ENCODE measurements around the gene SEMA6B.

Gene SEMA6B

DNA sequence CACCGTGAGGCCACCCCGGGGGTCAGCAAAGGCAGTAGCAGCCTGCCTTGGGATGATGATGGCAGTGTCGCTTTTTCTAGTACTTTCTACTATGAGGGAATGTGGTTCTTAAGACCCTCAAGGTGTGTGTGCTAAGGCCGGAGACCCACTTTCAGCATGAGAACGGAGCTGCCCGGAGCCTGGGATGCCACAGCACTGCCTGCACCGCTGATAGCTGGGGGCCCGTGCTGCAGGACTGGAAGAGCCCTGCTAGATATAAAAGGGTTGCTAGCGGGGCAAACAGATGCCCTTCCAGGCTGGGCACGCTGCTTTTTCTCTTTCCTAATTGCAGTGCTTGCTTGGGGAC is 55.7 kb downstream of the SEMA6B start:
- H4K20me1 ChIP-seq (ENCODE audit: control insufficient read depth, insufficient read depth, low read depth, low read length), result no peaks in the 10 kb centered on the region
- H3K79me2 ChIP-seq (ENCODE audit: control insufficient read depth, low read length), result no peaks in the 10 kb centered on the region
- no peaks in the 10 kb centered on the region for H3K4me1 ChIP-seq (ENCODE audit: control insufficient read depth, low read length)
- H3F3A ChIP-seq (ENCODE audit: control insufficient read depth, insufficient read depth), result no peaks in the 10 kb centered on the region
- H3K27me3 ChIP-seq (ENCODE audit: control insufficient read depth, low read length), result no peaks in the 10 kb centered on the region
- no peaks in the 10 kb centered on the region for H3K9me3 ChIP-seq (ENCODE audit: control insufficient read depth, insufficient read depth, low read length)
- H3K9me2 ChIP-seq (replicated peaks; ENCODE audit: control insufficient read depth, low read length), result no peaks in the 10 kb centered on the region
- TF ChIP-seq, protein P1, sequence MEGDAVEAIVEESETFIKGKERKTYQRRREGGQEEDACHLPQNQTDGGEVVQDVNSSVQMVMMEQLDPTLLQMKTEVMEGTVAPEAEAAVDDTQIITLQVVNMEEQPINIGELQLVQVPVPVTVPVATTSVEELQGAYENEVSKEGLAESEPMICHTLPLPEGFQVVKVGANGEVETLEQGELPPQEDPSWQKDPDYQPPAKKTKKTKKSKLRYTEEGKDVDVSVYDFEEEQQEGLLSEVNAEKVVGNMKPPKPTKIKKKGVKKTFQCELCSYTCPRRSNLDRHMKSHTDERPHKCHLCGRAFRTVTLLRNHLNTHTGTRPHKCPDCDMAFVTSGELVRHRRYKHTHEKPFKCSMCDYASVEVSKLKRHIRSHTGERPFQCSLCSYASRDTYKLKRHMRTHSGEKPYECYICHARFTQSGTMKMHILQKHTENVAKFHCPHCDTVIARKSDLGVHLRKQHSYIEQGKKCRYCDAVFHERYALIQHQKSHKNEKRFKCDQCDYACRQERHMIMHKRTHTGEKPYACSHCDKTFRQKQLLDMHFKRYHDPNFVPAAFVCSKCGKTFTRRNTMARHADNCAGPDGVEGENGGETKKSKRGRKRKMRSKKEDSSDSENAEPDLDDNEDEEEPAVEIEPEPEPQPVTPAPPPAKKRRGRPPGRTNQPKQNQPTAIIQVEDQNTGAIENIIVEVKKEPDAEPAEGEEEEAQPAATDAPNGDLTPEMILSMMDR (IDR thresholded peaks at IDR 0.05; ENCODE audit: low read depth, low read length, poor library complexity, severe bottlenecking), result no peak
- TF ChIP-seq EZH2phosphoT487 (IDR thresholded peaks at IDR 0.05; ENCODE audit: borderline replicate concordance, low read length), result no peak
- H3K4me2 ChIP-seq (ENCODE audit: low read length), result no peak overlapping the region
- no peak overlapping the region for H3K27ac ChIP-seq (ENCODE audit: low read depth, low read length)
- H3K4me3 ChIP-seq (ENCODE audit: low read length), result no peak overlapping the region
- no peaks in the 10 kb centered on the region; the same call in 1 of the 2 replicates for H3K36me3 ChIP-seq (ENCODE audit: control insufficient read depth, low read length)

DNA sequence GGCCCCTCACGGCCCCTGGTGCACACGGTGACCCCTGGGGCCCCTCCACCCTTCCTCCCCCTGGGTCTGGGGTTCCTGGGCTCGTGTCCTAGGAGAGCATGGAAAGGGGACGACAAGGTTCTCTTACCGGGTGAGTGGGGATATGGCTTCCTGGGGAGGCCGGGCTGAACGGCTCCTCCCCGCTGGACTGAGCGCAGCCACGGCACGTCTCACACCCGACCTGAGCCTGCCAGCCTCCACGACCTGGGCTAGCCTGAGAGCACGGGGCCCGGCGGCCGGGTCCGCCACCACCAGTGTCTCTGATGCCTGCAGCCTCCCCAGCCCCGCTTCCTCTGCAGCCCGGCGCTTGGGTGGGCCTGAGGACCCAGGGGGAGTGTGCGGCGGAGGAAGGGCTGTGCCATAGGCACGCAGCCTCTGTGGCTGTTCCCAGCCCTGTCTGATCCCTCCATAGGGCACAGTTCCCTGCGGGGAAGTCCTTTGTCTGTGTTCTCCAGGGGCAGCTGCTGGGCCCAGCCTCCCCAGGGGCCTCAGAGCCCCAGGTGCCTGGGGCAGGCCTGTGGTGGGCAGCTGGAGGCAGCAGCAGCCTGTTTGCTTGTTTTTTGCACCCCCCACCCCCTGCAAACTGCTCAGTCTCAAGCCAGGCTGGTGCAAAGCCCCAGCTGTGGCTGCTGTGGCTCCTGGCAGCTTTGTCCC is 56.2 kb downstream of the SEMA6B start:
- no peak overlapping the region for H3K27ac ChIP-seq (ENCODE audit: low read depth, low read length)
- TF ChIP-seq, protein P1 (IDR thresholded peaks at IDR 0.05; ENCODE audit: low read depth, low read length, poor library complexity, severe bottlenecking), result no peak
- no peak for TF ChIP-seq EZH2phosphoT487 (IDR thresholded peaks at IDR 0.05; ENCODE audit: borderline replicate concordance, low read length)
- no peaks in the 10 kb centered on the region for H3F3A ChIP-seq (ENCODE audit: control insufficient read depth, insufficient read depth)
- H4K20me1 ChIP-seq (ENCODE audit: control insufficient read depth, insufficient read depth, low read depth, low read length), result no peaks in the 10 kb centered on the region
- H3K27me3 ChIP-seq (ENCODE audit: control insufficient read depth, low read length), result no peaks in the 10 kb centered on the region
- H3K4me1 ChIP-seq (ENCODE audit: control insufficient read depth, low read length), result no peaks in the 10 kb centered on the region
- H3K36me3 ChIP-seq (ENCODE audit: control insufficient read depth, low read length), result peaks cover 5% of the 10 kb centered on the region; the same call in 1 of the 2 replicates
- H3K9me3 ChIP-seq (ENCODE audit: control insufficient read depth, insufficient read depth, low read length), result no peaks in the 10 kb centered on the region
- no peak overlapping the region for H3K4me2 ChIP-seq (ENCODE audit: low read length)
- H3K4me3 ChIP-seq (ENCODE audit: low read length), result no peak overlapping the region
- no peaks in the 10 kb centered on the region for H3K79me2 ChIP-seq (ENCODE audit: control insufficient read depth, low read length)
- H3K9me2 ChIP-seq (replicated peaks; ENCODE audit: control insufficient read depth, low read length), result no peaks in the 10 kb centered on the region

DNA sequence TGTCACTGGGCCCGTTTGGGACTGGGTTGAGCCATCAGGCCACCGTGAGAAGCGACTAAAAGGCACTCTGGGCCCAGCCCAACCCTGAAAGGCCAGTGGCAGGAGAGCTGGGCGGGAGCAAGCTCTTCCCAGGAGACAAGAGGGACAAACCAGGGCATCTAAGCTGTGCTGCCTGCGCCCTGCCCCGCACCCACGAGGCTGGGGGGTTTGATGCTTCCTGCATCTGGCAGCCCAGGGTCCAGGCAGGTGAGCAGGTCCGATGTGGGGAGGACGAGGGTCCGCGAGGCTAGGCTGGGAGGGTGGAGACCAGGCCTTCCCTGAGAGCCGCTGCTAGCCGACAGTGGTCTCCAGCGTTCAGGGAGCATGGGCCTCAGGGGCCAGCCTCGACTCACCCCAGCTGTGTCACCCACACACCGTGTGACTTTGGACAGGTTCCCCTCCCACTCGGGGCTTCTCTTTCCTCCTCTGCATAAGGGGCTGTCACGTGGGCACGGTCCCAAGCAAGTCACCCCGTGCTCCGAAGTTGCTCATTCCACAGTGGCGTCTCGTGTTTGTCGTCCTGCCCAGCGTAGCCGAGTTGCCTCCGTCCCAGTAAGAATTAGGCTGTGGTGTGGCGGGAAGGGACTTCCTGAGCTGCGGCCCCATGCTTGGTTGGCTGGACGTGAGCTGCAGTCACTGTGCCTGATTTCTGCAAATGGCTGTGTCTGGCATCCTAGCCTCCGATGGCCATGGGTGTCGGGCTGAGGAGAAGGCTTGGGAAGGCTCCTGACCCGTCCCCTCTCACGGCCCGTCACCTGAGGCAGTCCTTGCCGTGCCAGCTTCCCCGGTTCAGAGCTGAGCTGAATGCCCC is 57.0 kb downstream of the SEMA6B start:
- TF ChIP-seq, protein P1 (IDR thresholded peaks at IDR 0.05; ENCODE audit: low read depth, low read length, poor library complexity, severe bottlenecking), result no peak
- no peak for TF ChIP-seq EZH2phosphoT487 (IDR thresholded peaks at IDR 0.05; ENCODE audit: borderline replicate concordance, low read length)
- no peak overlapping the region for H3K4me2 ChIP-seq (ENCODE audit: low read length)
- no peaks in the 10 kb centered on the region for H3K9me3 ChIP-seq (ENCODE audit: control insufficient read depth, insufficient read depth, low read length)
- no peaks in the 10 kb centered on the region for H3K4me1 ChIP-seq (ENCODE audit: control insufficient read depth, low read length)
- no peak overlapping the region for H3K4me3 ChIP-seq (ENCODE audit: low read length)
- no peaks in the 10 kb centered on the region for H3K79me2 ChIP-seq (ENCODE audit: control insufficient read depth, low read length)
- peaks cover 10% of the 10 kb centered on the region; the same call in 1 of the 2 replicates for H3K36me3 ChIP-seq (ENCODE audit: control insufficient read depth, low read length)
- no peaks in the 10 kb centered on the region for H3K9me2 ChIP-seq (replicated peaks; ENCODE audit: control insufficient read depth, low read length)
- H4K20me1 ChIP-seq (ENCODE audit: control insufficient read depth, insufficient read depth, low read depth, low read length), result no peaks in the 10 kb centered on the region
- H3K27me3 ChIP-seq (ENCODE audit: control insufficient read depth, low read length), result no peaks in the 10 kb centered on the region
- H3K27ac ChIP-seq (ENCODE audit: low read depth, low read length), result no peak overlapping the region
- no peaks in the 10 kb centered on the region for H3F3A ChIP-seq (ENCODE audit: control insufficient read depth, insufficient read depth)

Data from DOHH2 (cell line).